Ishikawa (cell line): Measurements from ENCODE around the gene ANKMY1.

ENCODE experiments used
- EP300 ChIP-seq: IDR thresholded peaks from 2 replicates; pipeline ENCODE4 v1.6.1; 2012; ENCODE audit warnings: borderline replicate concordance
- FOXM1 ChIP-seq: IDR thresholded peaks from 2 replicates; pipeline ENCODE4 v1.6.1; 2012; ENCODE audit warnings: low read depth, borderline replicate concordance
- RAD21 ChIP-seq: IDR thresholded peaks from 2 replicates; pipeline ENCODE4 v1.6.1; 2012; ENCODE audit warnings: low read depth
- TCF12 ChIP-seq: IDR thresholded peaks from 2 replicates; pipeline ENCODE4 v1.6.1; 2012; ENCODE audit warnings: low read depth
- TF ChIP-seq, protein P1 (sequence below): IDR thresholded peaks from 2 replicates; pipeline ENCODE4 v1.6.1; 2012; ENCODE audit warnings: low read depth, mild to moderate bottlenecking
- TF ChIP-seq, protein P2 (sequence below): IDR thresholded peaks from 2 replicates; pipeline ENCODE4 v1.6.1; 2012

DNA sequence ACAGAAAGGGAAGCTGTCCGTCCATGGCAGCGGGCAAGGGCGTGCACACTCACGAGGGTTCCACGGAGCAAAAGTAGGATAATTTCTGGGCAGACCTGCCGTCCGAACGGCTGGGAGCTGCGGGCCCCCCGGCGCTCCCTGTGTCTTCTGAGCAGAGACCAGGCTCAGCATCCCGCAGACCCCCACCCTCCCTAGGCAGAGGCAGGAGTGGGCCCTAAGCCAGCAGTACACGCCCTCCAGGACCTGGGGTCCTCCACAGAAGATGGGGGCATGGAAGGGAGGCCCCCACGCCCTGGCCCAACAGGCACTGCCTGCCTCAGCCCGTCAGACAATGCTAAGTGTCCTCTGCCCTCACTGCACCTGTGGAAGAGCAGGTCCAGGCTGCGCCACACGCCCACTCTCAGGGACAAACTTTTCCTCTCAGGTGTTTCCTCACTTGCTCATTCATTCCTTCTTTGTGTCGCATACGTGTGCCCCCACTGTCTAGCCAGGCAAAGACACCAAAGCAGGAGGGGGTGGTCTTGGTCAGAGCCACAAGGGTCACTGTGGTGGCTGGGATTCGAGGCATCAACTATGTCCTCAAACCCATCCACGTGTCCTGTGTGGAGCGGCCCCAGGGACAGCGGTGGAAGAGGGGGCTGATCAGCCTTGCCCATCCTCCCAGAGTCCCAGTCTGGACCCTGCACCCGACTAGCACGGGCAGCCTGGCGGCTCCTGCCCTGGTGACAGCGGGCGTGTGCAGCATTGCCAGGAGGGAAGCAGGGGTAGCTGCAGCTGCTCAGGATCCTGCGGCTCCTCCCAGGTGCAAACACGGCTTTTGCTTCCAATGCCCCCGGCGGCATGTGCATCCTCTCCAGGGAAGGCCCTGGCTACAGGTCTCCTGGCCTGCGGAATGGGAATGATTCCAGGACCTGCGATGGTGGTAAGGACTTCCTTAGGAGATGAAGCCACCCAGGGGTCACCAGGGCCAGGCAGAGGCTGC lies 124.7 kb downstream of the ANKMY1 start:
- TF ChIP-seq, protein P1, sequence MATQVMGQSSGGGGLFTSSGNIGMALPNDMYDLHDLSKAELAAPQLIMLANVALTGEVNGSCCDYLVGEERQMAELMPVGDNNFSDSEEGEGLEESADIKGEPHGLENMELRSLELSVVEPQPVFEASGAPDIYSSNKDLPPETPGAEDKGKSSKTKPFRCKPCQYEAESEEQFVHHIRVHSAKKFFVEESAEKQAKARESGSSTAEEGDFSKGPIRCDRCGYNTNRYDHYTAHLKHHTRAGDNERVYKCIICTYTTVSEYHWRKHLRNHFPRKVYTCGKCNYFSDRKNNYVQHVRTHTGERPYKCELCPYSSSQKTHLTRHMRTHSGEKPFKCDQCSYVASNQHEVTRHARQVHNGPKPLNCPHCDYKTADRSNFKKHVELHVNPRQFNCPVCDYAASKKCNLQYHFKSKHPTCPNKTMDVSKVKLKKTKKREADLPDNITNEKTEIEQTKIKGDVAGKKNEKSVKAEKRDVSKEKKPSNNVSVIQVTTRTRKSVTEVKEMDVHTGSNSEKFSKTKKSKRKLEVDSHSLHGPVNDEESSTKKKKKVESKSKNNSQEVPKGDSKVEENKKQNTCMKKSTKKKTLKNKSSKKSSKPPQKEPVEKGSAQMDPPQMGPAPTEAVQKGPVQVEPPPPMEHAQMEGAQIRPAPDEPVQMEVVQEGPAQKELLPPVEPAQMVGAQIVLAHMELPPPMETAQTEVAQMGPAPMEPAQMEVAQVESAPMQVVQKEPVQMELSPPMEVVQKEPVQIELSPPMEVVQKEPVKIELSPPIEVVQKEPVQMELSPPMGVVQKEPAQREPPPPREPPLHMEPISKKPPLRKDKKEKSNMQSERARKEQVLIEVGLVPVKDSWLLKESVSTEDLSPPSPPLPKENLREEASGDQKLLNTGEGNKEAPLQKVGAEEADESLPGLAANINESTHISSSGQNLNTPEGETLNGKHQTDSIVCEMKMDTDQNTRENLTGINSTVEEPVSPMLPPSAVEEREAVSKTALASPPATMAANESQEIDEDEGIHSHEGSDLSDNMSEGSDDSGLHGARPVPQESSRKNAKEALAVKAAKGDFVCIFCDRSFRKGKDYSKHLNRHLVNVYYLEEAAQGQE = no peak
- no peak for TF ChIP-seq EP300
- TF ChIP-seq, protein P2, sequence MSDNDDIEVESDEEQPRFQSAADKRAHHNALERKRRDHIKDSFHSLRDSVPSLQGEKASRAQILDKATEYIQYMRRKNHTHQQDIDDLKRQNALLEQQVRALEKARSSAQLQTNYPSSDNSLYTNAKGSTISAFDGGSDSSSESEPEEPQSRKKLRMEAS = no peak
- no peak for TF ChIP-seq RAD21
- TF ChIP-seq FOXM1 = no peak
- no peak for TF ChIP-seq TCF12
